HG03095 (cell line): ENCODE data around the gene LDHA.
"Not testable (repeated sequence)": the region's sequence is repeated elsewhere in the genome, so short reads cannot be mapped to it uniquely, and the experiment has no call there.

Source experiments
- ATAC-seq: cut with Tn5 transposase; IDR thresholded peaks from one replicate; pipeline ENCODE4 v1.9.1; 2021; ENCODE audit warnings: moderate library complexity; ENCODE audit not compliant: unreplicated experiment

The LDHA gene

DNA sequence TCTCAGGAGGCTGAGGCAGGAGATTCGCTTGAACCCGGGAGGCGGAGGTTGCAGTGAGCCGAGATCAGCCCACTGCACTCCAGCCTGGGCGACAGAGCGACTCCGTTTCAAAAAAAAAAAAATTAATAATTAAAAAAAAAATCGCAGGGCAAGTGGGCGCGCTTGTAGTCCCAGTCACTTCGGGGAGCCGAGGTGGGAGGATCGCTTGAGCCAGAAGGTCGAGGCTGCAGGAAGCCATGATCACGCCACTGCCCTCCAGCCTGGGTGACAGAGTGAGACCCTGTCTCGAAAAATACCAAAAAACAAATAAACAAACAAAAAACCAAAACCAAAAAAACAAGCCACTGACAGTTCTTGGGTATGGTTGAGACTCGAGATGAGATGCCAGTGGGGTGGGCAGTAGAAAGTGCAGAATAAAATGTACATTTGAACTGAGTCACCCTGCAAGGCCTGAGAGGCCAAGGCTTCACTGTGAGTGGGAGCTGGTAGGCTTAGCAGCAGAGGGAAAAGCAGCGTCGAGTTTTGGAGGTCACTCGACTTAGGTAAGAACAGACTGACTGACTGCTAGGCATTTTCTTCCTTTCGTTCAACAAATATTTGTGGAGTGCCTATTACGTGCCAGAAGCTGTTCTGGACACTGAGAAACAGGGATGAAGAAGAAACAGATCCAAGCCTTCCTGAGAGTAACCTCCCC is 635 bp upstream of the LDHA start:
- ATAC-seq: peak; percentile 0

DNA sequence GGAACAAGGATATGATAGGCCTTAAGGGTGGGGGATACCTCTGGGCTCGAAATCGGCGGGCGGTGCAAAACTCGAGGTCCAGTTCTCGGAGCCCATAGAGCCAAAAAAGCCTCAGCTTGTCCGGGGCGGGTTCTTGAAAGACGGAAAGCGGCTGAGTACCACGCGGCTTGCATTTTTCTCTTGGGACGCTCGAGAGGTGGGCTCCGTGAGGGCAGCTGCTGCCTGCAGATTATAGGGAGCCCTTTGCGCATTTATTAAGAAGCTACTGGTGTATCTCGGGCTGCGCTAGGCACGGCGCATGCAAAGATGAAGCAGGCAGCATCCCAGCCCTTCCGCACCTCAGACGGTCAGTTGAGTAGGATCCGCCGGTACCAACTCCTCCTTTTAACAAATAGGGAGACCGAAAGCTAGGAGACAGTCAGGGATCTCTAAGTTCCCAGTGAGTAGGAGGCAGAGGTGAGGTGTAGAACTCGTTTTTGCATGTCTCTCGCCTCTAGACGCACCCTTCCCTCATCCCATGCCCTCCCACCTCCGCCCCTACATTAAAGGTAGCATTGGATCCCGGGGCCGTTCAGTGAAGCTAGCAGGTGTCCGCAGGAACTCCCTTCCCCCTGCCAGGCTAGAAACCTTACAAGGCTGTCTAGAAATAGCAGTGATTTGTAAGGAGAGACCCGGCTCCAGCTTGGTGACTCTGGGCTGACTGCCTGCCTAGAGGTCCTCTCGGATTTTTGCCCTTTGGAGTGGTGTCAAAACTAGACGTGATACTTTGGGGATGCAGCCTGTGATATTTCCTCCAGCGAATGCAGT is 768 bp downstream of the LDHA start:
- no peak for ATAC-seq

DNA sequence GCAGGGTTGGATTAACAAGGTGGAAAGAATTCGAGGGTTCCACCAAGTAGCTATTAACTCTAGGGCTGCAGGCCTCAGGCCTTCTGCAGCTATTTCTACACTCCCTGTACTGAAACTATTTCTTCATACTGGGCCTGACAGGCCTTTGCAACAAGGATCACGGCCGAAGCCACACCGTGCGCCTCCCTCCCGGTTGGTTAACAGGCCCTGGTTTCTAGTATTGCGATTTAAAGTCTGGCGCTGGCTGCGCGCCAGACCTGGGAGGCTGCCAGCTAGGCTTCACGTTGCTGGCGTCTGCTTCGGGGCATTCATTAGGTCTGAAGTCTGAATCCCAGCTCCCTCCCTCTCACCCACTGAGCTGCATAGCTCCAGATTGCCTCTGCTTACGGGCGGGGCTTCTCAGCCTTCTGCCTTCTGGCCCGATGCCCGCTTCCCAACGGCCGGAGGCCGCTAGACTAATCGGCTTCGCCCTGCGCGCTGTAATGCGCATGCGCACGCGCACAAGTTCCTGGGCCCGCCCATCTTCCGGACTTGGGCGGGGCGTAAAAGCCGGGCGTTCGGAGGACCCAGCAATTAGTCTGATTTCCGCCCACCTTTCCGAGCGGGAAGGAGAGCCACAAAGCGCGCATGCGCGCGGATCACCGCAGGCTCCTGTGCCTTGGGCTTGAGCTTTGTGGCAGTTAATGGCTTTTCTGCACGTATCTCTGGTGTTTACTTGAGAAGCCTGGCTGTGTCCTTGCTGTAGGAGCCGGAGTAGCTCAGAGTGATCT is 1.6 kb downstream of the LDHA start:
- peak; percentile 63 for ATAC-seq

DNA sequence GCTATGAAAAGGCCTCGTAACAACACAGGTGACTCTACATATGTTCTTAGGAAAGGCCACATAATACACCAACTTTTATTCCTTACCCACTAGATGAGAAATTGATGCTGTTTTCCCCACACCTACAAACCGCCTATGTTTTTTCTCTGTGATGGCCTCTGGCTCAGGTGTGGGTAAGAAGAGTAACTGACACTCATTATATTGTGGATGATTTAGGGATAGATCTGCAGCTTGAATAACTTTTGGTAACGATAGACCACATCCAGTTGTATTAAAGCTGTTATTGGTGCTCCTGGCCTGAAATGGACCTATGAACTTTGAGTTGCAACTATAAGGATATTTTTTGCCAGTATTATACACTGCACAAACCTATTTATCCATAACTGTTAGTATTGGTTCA is 3.6 kb downstream of the LDHA start:
- ATAC-seq: no peak

DNA sequence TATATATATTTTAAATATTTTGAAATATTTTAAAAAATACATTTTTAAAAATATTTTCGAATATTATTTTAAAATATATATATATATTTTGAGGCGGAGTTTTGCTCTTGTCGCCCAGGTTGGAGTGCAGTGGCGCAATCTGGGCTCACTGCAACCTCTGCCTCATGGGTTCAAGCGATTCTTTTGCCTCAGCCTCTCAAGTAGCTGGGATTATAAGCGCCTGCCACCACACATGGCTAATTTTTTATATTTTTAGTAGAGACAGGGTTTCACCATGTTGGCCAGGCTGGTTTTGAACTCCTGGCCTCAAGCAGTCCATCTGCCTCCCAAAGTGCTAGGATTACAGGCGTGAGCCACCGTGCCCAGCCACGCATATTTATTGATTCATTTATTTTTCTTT is 6.7 kb downstream of the LDHA start:
- ATAC-seq: not testable (repeated sequence)

DNA sequence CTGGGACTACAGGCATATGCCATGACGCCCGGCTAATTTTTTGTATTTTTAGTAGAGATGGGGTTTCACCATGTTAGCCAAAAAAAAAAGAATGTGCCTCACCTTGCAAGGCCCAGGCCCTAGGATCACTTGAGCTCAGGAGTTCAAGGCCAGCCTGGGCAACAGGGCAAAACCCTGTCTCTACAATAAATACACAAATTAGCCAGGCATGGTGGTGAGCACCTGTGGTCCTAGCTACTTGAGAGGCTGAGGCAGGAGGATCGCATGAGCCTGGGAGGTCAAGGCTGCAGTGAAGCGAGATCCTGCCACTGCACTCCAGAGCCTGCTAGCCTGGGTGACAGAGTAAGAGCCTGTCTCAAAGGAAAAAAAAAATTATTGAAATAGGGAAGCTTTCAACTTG is 9.7 kb downstream of the LDHA start:
- no peak for ATAC-seq

DNA sequence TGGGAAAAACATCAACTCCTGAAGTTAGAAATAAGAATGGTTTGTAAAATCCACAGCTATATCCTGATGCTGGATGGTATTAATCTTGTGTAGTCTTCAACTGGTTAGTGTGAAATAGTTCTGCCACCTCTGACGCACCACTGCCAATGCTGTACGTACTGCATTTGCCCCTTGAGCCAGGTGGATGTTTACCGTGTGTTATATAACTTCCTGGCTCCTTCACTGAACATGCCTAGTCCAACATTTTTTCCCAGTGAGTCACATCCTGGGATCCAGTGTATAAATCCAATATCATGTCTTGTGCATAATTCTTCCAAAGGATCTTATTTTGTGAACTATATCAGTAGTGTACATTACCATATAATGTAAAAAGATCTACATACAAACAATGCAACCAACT is 13.0 kb downstream of the LDHA start:
- ATAC-seq: not testable (repeated sequence)

DNA sequence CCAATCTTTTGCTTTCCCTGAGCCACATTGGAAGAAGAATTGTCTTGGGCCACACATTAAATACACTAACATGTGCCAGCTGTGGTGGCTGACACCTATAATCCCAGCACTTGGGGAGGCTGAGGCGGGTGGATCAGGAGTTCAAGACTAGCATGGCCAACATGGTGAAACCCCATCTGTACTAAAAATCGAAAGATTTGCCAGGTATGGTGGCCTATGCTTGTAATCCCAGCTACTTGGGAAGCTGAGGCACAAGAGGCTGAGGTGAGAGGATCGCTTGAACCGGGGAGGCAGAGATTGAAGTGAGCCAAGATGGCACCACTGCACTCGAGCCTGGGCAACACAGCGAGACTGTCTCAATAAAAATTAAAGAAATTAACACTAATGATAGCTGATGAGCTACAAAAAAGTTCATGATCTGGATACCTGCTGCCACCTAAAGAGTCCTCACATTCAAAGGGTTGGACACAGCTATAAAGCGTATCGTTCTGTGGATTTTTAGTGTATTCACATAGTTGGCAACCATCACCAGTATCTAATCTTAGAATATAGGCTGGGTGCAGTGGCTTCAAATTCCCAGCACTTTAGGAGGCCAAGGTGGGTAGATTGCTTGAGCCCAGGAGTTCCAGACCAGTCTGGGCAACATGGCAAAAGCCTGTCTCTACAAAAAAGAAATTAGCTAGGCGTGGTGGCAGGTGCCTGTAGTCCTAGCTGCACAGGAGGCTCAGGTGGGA is 14.4 kb downstream of the LDHA start:
- ATAC-seq: no peak

DNA sequence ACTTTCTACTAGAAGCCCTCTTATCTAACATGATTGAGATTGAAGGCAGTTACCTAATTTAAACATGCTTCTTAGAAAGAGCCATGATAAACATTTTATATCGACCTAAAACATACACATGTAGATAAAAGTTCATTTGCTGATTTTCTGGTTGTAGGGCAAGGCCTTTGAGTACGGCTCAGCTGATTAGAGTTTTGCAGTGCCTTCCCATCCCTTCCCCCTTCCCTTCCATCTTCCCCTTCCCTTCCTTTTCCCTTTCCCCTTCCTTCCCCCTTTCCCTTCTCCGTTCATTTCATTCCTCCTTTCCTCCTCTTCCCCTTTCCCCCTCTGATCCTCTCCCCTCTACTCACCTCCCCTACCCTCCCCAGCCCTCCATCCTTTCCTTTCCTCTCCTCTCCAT is 22.1 kb downstream of the LDHA start:
- no peak for ATAC-seq

DNA sequence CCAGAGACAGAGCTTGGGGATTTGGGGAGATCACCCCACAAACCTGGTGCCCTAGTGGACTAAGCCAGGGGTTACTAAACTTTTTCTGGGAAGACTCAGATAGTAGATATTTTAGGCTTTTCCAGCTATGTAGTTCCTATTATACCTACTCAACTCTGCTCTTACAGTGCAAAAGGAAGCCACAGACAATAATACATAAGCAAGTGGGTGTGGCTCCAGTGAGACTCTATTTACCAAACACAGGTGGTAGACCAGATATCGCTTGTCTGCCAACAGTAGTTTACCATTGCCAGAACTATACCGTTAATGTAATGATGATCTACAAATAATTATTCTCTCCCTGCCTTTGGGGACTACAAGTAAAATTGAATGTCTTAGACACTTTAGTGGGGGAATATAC is 24.7 kb downstream of the LDHA start:
- no peak for ATAC-seq

DNA sequence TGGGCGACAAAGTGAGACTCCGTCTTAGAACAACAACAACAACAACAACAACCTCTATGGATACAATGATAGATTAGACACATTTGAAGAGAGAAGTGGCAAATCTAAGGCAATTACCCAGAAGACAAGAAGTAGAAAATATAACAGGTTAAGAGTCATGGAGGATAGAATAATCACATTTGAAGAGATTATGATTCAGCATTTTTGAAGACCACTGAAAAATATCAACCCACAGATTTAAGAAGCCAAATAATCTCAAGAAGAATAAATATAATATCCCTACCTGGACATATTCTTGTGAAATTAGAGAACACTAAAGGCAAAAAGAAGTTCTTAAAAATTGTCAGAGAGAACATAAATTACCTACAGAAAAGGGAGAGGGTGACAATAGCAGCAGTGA is 25.7 kb downstream of the LDHA start:
- no peak for ATAC-seq

DNA sequence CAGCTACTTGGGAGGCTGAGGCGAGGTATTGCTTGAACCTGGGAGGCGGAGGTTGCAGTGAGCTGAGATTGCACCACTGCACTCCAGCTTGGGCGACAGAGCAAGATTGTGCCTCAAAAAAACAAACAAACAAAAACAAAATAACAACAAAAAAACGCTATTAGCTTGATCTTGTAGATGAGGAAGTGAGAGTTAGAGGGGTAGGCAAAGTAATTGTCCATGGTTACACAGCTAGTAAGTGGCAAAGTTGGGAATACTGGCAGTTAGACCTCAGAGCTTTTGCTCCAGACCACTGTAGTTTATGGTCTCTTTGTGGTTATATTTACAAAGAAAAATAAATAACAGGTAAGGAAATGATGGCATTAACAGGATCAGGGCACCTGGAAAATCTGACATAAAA is 32.9 kb downstream of the LDHA start:
- no peak for ATAC-seq

DNA sequence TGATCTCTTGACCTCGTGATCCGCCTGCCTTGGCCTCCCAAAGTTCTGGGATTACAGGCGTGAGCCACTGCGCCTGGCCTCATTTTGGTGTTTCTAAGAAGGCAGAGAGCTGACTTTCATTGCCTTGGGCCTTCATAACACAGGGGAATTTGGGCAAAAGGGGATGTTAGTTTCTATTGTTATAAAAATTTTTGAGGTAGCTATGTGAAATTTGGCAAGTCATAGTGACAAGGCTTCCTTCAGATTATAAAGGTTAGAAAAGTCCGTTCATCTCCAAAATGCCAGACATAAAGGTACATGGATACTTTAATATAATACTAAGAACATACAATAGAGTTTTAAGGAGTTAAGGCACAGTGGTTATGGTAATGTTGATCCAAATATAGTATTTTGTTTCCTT is 35.0 kb downstream of the LDHA start:
- ATAC-seq: no peak

DNA sequence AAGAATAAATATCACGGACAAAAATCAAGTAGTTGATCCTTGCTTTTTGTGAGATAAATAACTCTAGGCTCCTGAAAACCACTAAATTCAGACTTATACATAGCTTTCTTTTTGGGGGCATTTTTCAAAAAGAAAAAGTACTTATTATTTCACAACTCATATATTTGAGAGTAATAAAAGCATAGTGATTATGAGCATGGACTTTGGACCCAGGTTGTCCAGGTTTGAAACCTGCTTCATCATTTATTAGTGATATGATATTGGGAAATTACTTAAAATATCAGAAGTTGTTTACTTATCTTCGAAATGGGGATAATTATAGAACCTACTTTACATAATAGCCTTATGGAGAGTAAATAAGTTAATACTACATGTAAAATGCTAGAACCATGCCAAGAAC is 44.3 kb downstream of the LDHA start:
- ATAC-seq: no peak

DNA sequence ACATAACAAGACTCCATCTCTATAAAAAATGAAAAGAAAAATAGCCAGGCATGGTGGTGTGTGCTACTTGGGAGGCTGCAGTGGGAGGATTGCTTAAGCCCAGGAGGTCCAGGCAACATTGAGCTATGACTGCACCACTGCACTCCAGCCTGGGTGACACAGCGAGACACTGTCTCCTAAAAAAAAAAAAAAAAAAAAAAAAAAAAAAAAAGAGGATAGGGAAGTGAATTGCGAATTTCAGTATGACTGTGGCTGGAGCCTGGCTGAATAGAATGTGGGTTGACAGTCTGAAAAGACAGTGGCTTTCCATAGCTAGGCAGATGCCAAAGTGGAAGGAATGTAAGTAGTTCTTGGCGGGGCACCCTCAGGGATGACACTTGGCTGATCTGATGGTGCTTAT is 54.9 kb downstream of the LDHA start:
- no peak for ATAC-seq

DNA sequence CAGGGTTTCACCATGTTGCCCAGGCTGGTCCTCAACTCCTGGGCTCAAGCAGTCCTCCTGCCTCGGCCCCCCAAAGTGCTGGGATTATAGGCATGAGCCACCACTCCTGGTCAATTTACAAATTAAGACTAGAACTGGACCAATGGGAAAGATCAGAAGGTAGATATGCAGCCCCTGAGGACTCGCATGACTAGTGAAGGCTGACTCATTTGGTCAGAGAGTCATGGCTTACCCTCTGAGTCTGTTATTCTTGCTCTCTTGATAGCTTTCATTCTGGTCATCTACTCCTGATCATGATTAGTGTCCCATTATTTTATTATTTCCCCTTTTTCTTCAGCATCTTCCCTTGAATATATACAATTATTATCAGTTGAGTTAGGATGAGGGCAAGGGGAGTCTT is 58.6 kb downstream of the LDHA start:
- ATAC-seq: no peak

DNA sequence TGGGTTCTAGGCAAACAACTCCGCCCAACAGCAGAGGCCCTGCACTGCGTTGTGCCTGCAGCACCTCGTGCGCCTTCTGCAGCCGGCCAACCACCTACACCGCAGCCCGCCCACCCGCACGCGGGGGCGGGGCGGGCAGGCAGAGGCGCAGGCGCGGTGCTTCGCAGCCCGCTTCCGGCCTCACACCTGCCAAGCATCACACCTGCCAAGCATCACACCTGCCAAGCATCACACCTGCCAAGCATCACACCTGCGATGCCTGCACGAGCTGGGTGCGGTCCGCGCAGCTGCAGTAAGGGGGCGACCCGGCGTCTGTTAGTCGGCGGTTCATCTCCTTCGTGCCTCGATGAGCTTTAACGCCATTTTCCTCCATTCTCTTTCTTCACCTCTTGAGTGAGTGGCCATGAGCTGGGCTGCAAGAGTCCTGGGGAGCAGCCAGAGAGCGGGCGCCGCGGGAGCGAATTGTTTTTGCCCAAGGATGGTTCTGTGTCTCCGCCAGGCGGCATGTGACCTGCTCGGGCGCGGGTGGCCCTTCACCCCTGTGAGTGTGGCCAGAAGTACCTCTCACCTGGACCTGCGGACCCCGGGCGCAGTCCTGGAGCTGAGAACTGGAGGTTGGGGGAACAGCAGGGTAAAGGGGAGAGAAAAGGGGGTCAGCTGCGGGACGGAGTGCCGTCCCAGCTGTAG is 61.5 kb downstream of the LDHA start, which contains the start of gene LDHAL6A:
TSS of gene LDHAL6A (plus strand) at position 171 of the 687 bp plus-strand sequence. CDS start 825 bp downstream, outside the sequence.
- ATAC-seq: no peak

DNA sequence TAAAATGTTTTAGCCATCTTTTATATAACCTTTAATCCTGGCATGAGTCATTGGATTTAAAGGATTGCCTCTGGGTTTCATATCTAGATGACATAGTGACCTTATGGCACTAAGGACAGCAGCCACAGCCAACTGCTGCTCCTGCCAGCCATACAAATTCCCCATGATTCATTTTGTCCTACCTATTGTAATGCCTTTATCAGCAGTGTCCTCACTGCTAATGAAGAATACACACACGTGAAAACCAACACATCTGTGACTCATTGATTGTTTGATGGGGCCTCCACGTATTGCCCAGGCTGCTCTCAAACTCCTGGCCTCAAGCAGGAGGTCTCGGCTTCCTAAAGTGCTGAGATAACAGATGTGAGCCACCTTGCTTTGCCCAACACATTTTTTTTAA is 63.1 kb downstream of the LDHA start:
- ATAC-seq: no peak
